KMS-11 (cell line): ENCODE data around the gene PACSIN2.

Experiments
- H2AFZ ChIP-seq: fragments of 200-600 bp; sonication (generic); 2 replicates; pipeline ENCODE4 v1.6.1; 2016; ENCODE audit warnings: antibody characterized with exemption, mixed run types, low read depth
- H3K27ac ChIP-seq: fragments of 200-600 bp; sonication (generic); 2 replicates; pipeline ENCODE4 v1.6.1; 2016; ENCODE audit warnings: mild to moderate bottlenecking, mixed run types
- H3K27me3 ChIP-seq: fragments of 200-600 bp; sonication (generic); 2 replicates; pipeline ENCODE4 v1.6.1; 2017; ENCODE audit warnings: mild to moderate bottlenecking, low read depth, mixed run types, moderate library complexity; ENCODE audit not compliant: insufficient read depth
- H3K36me3 ChIP-seq: fragments of 200-600 bp; sonication (generic); 2 replicates; pipeline ENCODE4 v1.6.1; 2017; ENCODE audit warnings: mild to moderate bottlenecking, mixed run types; ENCODE audit not compliant: insufficient read depth
- H3K4me1 ChIP-seq: fragments of 200-600 bp; sonication (generic); 2 replicates; pipeline ENCODE4 v1.6.1; 2016; ENCODE audit warnings: mild to moderate bottlenecking, low read depth, mixed run types; ENCODE audit not compliant: poor library complexity, severe bottlenecking
- H3K4me2 ChIP-seq: fragments of 200-600 bp; sonication (generic); 2 replicates; pipeline ENCODE4 v1.7.0; 2016; ENCODE audit warnings: mild to moderate bottlenecking, mixed run types
- H3K4me3 ChIP-seq: fragments of 200-600 bp; sonication (generic); IDR thresholded peaks from 2 replicates; pipeline ENCODE4 v1.6.1; 2017; ENCODE audit warnings: low read depth, low read length, mixed read lengths; ENCODE audit not compliant: insufficient read depth
- H3K79me2 ChIP-seq: fragments of 200-600 bp; sonication (generic); 2 replicates; pipeline ENCODE4 v1.6.1; 2016; ENCODE audit warnings: low read depth, mixed run types; ENCODE audit not compliant: insufficient read depth
- H3K9ac ChIP-seq: fragments of 200-600 bp; sonication (generic); 2 replicates; pipeline ENCODE4 v1.6.1; 2016; ENCODE audit warnings: mild to moderate bottlenecking, mixed run types
- H4K20me1 ChIP-seq: fragments of 200-600 bp; sonication (generic); 2 replicates; pipeline ENCODE4 v1.6.1; 2016; ENCODE audit warnings: mild to moderate bottlenecking, mixed run types; ENCODE audit not compliant: insufficient read depth
- CTCF ChIP-seq: fragments of 200-600 bp; sonication (generic); conservative IDR thresholded peaks from 2 replicates; pipeline ENCODE4 v1.6.1; 2017; ENCODE audit warnings: low read depth, mild to moderate bottlenecking, antibody characterized with exemption, low read length, moderate library complexity, mixed read lengths

PACSIN2 gene

GRCh38 chr22:42834177-42834949 lies 180.6 kb downstream of the PACSIN2 start:
- Histone ChIP-seq H3K4me1 (peaks cover 18% of the 10 kb centered on the region), H3K36me3 (no peaks in the 10 kb centered on the region), H3K79me2 (no peaks in the 10 kb centered on the region), H3K9ac (no peak overlapping the region), H3K4me2 (no peak overlapping the region), H3K27me3 (no peaks in the 10 kb centered on the region), H2AFZ (no peak overlapping the region), H3K27ac (no peak overlapping the region), H4K20me1 (no peaks in the 10 kb centered on the region), H3K4me3 (no peak overlapping the region)
- TF ChIP-seq CTCF: no peak

GRCh38 chr22:42833104-42833503 lies 181.8 kb downstream of the PACSIN2 start:
- peaks cover 18% of the 10 kb centered on the region for H3K4me1 ChIP-seq
- no peak overlapping the region for H3K9ac ChIP-seq
- H3K4me2 ChIP-seq: no peak overlapping the region
- no peaks in the 10 kb centered on the region for H3K79me2 ChIP-seq
- H3K4me3 ChIP-seq: no peak overlapping the region
- no peak for TF ChIP-seq CTCF
- no peak overlapping the region for H3K27ac ChIP-seq
- no peaks in the 10 kb centered on the region for H3K36me3 ChIP-seq
- H4K20me1 ChIP-seq: no peaks in the 10 kb centered on the region
- H3K27me3 ChIP-seq: no peaks in the 10 kb centered on the region
- no peak overlapping the region for H2AFZ ChIP-seq

- Histone ChIP-seq H3K4me3 (no peak overlapping the region), H3K4me2 (no peak overlapping the region), H2AFZ (no peak overlapping the region), H3K4me1 (peaks cover 18% of the 10 kb centered on the region), H3K9ac (no peak overlapping the region), H4K20me1 (no peaks in the 10 kb centered on the region), H3K27me3 (no peaks in the 10 kb centered on the region), H3K27ac (no peak overlapping the region), H3K79me2 (no peaks in the 10 kb centered on the region), H3K36me3 (no peaks in the 10 kb centered on the region)
- TF ChIP-seq CTCF: no peak
These were observed 183.2 kb downstream of the PACSIN2 start for GRCh38 chr22:42831712-42832111.

- H3K36me3 ChIP-seq: no peaks in the 10 kb centered on the region
- TF ChIP-seq CTCF: no peak
These were observed 184.8 kb downstream of the PACSIN2 start for GRCh38 chr22:42830161-42830560.

More at GRCh38 chr22:42830161-42830560, 184.8 kb downstream of the PACSIN2 start:
- Histone ChIP-seq H3K9ac (no peak overlapping the region), H3K4me3 (no peak overlapping the region), H2AFZ (no peak overlapping the region), H3K4me1 (peaks cover 18% of the 10 kb centered on the region), H4K20me1 (no peaks in the 10 kb centered on the region), H3K27me3 (no peaks in the 10 kb centered on the region), H3K27ac (no peak overlapping the region), H3K79me2 (no peaks in the 10 kb centered on the region), H3K4me2 (no peak overlapping the region)
